HG03095 (cell line): ENCODE data around the gene SAMD3.
A peak's percentile ranks its signal among the peaks of the same experiment; 100 is the strongest.
"Not testable (repeated sequence)": the region's sequence is repeated elsewhere in the genome, so short reads cannot be mapped to it uniquely, and the experiment has no call there.

Source experiments
- ATAC-seq: cut with Tn5 transposase; IDR thresholded peaks from one replicate; pipeline ENCODE4 v1.9.1; 2021; ENCODE audit warnings: moderate library complexity; ENCODE audit not compliant: unreplicated experiment

Gene SAMD3

DNA sequence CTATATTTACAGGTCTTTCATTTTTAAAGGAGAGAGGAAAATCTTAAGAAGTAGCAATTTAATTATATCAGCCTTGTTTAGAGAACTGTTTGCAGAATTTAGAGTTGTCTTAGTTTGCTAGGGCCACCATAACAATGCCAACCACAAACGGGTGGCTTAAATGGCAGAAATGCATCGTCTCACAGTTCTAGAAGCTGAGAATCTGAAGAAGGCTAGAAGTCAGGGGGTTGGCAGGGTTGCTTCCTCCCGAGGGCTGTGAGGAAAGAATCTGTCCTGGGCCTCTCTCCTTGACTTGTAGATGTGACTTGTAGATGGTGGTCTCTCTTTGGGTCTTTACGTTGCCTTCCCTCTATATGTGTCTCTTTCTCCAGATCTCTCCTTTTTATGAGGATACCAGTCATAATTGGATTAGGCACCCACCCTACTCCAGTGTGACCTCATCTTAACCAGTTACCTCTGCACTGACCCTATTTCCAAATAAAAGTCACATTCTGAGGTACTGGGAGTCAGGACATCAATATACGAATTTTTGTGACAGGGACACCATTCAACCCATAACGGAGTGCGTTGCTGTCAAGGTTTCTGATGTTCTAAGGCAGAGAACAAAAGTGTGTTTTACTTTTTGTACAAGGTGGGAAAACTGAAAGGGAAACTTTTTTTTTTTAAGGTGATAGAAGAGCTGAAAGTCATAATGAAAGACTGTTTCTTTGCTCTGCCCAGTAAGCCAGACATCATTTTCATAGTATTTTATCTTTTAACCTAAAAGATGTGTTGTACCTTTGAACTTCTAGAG, 84.4 kb downstream of the SAMD3 start:
- no peak for ATAC-seq

DNA sequence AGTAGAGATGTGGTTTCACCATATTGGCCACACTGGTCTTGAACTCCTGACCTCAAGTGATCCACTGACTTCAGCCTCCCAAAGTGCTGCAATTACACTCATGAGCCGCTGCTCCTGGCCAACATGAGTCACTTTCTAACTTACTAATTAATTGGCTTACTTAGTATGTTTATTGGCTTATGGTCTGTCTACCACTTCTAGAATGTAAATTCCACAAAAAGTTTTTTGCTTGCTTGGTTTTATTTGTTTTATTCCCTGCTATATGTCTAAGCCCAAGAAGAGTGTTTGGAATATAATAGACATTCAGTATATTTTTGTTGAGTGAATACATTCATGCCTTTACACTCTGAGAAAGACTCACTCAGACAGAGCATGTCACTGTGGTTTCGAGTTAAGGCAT, 86.0 kb downstream of the SAMD3 start:
- no peak for ATAC-seq

DNA sequence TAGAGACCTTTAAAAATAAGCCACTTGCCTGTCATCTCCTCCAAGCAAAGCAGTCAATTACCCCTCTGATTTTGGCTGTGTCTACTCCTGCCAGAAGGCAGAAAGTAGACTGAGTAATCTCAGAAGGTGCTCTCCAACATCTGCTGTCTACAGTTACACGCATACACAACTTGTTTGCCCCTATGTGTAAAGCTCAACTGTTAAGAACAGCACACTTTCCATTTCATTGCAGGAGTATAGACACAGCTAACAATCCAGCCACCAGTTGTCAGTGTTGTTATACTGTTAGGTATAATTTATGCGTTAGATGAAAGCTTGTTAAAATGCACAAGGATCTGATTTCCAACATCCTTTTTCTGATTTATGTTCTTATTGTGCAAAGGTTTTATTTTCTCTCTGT, 88.2 kb downstream of the SAMD3 start:
- ATAC-seq = no peak

DNA sequence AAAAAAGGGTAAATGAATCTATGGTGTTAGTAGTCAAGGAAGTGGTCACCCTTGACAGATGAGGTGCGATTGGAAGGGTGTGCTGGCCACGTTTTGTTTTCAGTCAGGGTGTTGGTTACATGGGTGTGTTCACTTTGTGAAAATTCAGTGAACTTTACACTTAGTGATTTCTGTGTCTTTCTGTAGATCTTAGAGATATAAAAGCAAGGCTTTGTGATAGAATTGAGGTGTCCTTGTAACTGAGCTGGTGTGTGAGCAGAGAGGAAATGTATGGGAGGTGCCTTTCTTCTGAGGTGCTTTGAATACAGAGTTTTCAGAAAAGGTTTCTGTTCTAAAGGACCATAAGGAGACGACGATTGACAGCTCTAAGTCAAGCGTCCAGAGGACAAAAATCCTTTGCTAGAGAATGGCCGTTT, 90.5 kb downstream of the SAMD3 start:
- ATAC-seq = peak; percentile 79

DNA sequence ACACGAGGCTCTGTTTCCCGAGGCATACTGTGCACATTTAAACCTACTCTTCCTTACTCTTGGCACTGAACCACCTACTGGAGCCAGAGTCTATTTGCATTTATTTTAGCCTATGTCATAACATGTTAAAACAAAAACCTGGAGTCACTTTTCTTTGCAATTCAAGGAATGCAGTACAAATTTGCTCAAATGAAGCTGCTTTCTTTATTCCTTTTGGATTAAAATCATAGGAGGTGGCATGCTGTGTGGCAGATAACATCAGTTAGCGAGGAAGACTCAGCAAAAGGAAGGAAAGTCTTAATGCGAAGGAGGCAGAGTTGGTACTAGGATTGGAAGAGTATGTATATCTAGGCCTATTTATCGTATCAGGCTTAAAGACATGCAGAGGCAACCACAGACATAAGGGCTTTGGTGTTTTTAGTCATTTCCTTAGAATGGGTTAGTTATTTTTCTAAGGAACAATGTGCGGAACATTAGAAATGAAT, 92.9 kb downstream of the SAMD3 start:
- ATAC-seq = no peak

DNA sequence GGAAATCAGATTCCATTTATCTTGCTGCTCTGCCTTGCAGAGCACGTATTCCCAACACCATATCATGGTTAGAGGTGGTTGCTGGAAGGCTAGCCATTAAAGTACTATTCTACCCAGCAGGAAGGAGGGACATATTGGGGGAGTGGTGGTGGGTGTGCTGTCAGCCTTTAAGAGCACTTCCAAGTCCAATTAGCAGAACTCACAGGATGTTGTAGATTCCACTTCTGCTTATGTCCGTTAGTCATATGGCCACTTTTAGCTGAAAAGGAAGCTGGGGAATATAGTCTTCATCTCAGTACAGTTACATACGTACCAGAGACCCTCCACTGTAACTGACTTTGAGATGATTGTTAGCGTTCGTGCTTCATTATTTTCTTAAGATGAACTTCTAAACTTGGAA, 94.4 kb downstream of the SAMD3 start:
- no peak for ATAC-seq

DNA sequence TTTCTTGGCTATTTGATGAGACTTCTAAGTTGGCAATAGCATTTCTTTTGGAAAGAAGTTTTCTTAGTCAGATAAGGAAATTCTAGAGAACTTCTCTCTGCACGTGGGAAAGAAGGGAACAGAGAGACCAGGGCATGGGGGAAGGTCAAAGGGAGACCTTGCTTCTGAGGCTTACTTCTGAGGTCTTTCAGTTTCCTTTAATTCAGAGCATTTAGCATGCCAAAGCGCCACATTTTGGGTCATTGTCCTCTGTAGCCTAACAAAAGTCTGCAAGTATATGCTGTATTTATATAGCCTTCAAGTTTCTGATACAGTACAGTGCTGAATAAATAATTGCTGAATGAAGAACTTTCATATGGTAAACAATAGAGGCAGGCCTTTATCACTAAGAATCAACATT, 95.6 kb downstream of the SAMD3 start:
- no peak for ATAC-seq

DNA sequence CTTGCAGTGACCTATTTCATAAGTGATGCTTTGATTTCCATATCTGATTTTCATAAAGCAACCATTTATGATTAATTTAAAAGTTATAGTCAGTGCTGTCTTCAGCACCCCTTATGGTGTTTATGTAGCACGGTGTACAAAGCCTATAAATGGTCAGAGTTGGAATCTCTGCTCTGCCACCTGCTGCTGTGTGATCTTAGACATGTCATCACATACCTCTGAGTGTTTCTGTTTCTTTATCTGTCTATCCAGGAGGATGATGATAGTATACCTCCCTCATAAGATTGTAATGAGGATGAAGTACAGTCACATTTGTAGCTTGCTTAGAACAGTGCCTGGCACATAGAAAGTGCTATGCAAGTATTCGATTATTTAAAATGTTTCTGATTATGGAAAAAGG, 100.5 kb downstream of the SAMD3 start:
- ATAC-seq = no peak

DNA sequence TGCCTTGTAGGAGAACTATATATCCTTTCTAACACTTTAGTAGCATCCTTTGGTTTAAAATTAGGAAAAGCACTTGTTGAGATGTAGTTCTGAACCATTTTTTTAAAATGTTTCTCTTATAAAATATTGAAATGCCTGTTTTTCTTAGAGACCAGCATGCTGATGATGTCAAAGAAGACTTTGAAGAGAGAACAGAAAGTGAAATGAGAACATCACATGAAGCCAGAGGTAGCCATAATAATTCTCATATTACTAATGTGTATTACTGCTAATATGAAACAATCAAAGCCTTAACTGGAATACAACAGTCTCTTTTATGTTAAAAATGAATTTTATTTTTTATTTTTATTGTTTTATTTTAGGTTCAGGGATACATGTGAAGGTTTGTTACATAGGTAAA, 102.0 kb downstream of the SAMD3 start:
- ATAC-seq = no peak

DNA sequence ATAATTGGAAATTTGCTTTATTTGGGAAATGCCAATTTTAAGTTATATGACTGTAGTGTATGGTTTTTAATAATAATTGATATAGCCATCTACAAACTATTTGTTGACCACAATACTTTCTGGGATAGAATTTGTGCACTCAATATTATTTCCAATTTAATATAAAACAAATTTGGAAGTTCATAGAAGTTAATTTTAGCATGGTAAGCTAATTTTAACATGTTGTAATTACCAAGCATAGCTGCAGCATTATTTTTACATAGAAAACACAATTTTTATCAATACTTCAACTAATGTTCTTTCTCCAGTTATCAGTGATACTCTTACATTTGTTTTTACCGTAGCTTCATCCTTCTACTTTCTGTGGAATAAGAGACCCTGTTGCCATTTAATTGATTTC, 103.5 kb downstream of the SAMD3 start:
- no peak for ATAC-seq

DNA sequence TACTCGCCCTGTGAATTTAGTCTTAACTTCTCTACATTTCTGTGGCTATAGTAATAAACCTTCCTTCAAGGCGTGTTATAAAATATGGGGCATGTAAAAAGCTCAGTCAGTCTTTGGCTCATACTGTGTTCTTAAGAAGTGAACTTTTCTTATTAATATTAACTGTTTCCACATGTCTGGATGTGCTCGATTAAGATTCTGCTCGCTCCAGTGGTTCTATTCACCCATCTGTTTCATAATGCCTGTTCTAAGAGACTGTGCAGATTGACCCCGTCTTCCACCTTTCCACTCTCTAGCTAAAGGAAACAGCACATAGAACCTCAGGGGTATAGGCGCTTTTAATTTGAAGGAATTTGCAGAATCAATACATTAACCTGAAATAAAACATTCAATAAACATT, 104.5 kb downstream of the SAMD3 start:
- no peak for ATAC-seq

DNA sequence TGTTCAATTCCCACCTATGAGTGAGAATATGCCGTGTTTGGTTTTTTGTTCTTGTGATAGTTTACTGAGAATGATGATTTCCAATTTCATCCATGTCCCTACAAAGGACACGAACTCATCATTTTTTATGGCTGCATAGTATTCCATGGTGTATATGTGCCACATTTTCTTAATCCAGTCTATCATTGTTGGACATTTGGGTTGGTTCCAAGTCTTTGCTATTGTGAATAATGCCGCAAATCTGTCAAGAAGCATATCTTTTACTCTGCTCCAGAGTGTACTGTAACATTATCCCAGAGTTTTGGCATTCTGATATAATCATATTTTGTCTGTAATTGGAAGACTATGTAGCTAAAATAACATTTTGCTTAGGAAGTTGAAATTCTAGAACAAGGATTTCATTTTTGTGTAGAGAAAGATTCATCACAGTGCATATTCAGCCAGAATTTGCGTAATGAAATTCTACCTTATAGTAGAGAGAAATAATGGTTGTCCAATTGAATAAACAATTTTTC, 105.5 kb downstream of the SAMD3 start:
- ATAC-seq = not testable (repeated sequence)

DNA sequence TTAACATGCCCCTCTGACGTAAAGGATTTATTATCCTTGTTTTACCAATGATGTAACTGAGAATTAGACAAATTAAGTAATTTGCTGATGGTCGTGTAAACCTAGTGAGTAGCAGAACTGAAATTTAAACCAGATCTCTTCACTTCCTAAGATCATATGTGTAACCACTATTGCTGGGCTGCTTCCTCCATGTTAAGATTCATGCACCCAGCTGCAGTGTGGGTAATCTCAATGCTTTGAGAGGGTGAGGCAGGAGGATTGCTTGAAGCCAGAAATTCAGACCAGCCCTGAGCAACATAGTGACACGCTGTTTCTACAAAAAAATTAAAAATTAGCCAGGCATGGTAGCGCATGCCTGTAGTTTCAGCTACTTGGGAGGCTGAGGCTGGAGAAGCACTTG, 106.5 kb downstream of the SAMD3 start:
- peak; percentile 38 for ATAC-seq

DNA sequence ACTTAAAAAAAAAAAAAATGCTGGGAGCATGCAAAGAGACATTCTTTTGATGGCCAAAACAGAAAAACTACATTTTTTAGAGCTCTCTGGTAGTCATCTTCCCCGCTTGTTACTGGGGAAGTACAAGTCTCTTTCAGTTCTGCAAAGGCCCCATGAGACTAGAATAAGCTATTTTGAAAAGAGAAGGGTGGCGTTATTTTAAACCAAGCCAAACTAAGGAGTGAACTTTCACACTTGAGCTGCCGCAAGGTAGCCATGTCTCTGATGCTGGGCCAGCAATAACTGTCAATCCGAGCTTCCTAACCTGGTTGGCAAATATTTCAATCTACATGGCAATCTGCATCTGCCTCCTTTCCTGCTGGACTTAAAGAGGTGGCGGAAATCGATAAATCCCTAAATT, 107.7 kb downstream of the SAMD3 start:
- peak; percentile 92 for ATAC-seq

DNA sequence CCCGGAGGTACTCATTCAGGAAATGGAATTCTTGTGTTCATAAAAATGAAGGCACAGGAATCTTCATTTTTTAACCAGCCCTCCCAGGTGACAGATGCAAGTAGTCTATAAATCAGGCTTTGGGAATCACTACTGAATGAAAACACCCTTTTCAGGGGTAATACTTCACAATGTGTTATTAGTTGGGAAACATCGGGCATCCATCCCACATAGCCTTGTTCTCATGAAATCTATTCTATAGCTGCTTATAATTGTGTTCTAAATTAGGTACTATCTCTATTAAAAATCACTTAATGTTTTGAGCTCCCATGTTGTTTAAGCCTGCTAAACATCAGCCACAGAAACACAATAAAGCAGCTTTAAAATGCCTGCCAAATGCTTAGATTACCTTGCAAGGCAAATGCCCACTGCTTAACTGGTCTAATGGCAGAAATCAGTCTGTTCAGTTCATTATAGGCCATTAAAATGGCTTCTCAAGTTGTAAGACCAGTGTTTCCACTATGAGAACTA, 109.5 kb downstream of the SAMD3 start:
- no peak for ATAC-seq

DNA sequence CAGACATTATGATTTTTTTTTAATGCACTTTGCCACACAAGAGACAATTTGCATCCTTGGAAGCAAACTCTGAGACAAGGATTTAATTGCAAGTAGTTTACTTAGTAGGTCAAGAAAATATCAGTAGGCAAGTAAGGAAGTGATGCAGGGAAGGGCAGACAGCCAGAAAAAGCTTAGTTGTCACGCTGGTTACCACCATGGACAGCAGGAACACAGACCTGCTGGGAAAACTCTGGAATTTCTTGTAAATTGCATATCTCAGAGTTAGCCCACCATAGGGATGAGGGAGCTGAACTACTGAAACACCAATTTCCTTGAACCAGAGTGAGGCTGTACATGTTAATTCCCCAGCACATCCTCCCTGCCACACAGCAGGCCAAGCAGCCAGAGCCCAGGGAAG, 111.7 kb downstream of the SAMD3 start:
- ATAC-seq = no peak

DNA sequence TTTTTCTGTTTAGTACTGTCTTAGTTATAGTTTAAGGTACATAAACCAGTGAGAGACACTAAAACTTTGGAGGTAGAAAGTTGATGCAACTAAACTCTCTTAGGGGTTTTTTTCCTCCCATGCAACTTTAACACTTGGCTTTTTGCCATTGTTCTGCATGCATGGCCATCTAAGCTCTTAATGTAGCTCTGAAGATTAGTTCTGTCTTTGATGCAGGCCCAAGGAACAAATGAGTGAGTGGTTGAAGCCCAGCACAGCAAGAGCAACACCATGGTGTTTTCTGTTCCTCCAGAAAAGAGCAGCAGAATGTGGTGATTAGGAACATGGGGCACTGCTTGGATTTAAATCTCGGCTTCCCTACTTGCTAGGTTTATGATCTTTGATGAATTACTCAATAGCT, 115.0 kb downstream of the SAMD3 start:
- no peak for ATAC-seq

DNA sequence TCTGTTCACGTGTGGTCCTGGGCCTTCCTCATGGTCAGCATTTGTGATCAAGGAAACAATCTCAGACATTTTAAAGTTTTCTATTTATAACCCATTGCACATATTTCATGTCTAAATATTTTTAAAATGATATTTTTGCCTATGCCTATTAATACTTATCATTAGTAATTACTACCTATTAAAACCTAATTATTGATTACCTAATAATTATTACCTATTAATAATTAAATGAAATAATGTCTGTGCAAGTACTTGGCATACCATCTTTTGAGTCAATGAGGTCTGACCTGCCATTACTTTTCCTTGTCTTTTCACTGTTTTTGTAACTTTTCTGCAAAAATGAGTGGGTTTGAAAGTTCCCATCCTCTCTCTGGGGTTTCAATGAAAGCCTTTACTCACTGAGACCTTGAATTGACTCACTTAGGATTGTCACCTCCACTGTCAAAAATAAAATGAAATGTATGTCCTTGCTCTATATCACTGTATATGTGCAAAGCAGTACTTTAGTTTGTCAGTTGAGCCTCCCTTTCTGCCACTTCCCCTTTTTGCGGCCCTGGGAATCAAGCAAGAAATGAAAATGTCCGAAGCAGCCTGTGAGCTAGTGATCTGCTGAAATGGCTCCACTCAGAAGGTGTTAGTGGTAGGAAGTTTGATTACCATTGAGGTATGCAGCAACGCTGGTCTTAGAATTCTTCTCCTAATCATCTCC, 116.6 kb downstream of the SAMD3 start:
- peak; percentile 81 for ATAC-seq

DNA sequence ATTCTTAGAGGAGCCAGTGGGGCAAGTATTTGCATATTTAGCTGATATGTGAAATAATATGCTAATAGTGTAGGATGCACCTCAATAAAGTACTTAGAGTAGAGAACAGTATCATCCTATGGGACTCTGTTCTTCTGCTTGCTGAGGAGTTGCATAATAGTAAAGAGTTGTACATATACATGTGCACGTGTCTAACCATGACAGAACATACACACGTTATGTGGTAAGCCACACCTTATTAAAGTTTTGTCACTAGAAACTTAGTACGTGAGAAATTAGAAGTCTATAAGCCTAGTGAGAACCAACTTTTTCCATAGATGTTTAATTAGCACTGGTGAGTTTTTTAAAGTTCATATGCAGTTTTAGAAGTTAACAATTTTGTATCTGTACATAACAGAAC, 123.6 kb downstream of the SAMD3 start:
- ATAC-seq = no peak

DNA sequence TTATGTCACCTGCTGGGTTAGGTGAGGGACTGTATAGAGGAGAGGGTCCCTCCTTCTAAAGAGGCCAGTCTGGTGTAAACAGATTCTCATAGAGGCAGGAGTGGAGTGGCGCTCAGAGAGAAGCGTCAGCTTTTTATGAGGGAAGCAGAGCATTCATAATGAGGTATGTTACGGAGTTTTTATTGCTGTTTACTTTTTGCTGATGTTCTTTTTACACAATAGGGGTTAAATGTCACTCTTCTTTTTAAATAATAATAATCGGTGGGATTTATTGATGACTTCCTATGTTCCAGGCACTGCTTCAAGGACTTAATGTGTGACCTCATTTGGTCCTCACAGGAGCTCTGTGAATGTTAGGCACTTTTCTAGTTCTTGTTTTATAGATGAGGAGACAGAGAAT, 124.4 kb downstream of the SAMD3 start:
- ATAC-seq = no peak
